H1 (cell line): ENCODE results near the gene MEIOSIN. TPM values are rescaled to one million over a fixed set of nuclear protein-coding genes. Genes with fewer than 3 reads are reported as not detected.

Source experiments
- CTCF ChIA-PET: fragments of 300-600 bp; sonication (Branson Sonifier 250); formaldehyde crosslinking; loops from one replicate; lab custom pipeline; 2021; ENCODE audit not compliant: partially characterized antibody; lab: Charles Lee
- POLR2A ChIA-PET: fragments of 300-600 bp; sonication (Branson Sonifier 250); formaldehyde crosslinking; loops from one replicate; lab custom pipeline; 2021; ENCODE audit warnings: inconsistent platforms; ENCODE audit not compliant: partially characterized antibody; lab: Charles Lee
- DNase-seq, 2 experiments: peaks; one replicate each; pipeline versions ENCODE4 v3.0.0 to v3.0.0-alpha.2; 2010 to 2022; ENCODE audit warnings: low spot score in 2 of 2, low read depth in 1 of 2, mixed read lengths in 1 of 2
- FAIRE-seq: peaks from 2 replicates; lab custom pipeline; 2011; peaks lifted over from hg19 to GRCh38; lab: Jason Lieb, UNC
- H2AFZ ChIP-seq: 2 replicates; pipeline ENCODE4 v1.8.1; 2012; ENCODE audit warnings: low read length, inconsistent platforms
- H2AK5ac ChIP-seq: 2 replicates; pipeline ENCODE4 v1.6.1; 2013; ENCODE audit warnings: low read depth, low read length
- H2BK120ac ChIP-seq: replicated peaks from 2 replicates; pipeline ENCODE3; 2013; ENCODE audit warnings: low read depth, low read length, inconsistent platforms
- H2BK12ac ChIP-seq: 2 replicates; pipeline ENCODE4 v1.6.1; 2013; ENCODE audit warnings: low read depth, low read length
- H2BK15ac ChIP-seq: 2 replicates; pipeline ENCODE4 v1.6.1; 2013; ENCODE audit warnings: low read length
- H2BK20ac ChIP-seq: 2 replicates; pipeline ENCODE4 v1.6.1; 2013; ENCODE audit warnings: low read length
- H2BK5ac ChIP-seq: 2 replicates; pipeline ENCODE4 v1.6.1; 2013; ENCODE audit warnings: low read depth, low read length
- H3K14ac ChIP-seq: 2 replicates; pipeline ENCODE4 v1.6.1; 2013; ENCODE audit warnings: inconsistent platforms; ENCODE audit not compliant: insufficient read length
- H3K18ac ChIP-seq: 2 replicates; pipeline ENCODE4 v1.6.1; 2013; ENCODE audit warnings: low read length; ENCODE audit errors: extremely low read depth
- H3K23ac ChIP-seq: 2 replicates; pipeline ENCODE4 v1.6.1; 2013; ENCODE audit warnings: inconsistent platforms; ENCODE audit not compliant: insufficient read length
- H3K23me2 ChIP-seq: 2 replicates; pipeline ENCODE4 v1.6.1; 2013; ENCODE audit warnings: low read depth, low read length
- H3K27ac ChIP-seq: 2 replicates; pipeline ENCODE4 v1.6.1; 2011; ENCODE audit warnings: low read depth, low read length, inconsistent platforms
- H3K27me3 ChIP-seq, 4 experiments: replicated peaks in 1 of 4; 1 replicate in 1 of 4; 2 replicates in 3 of 4; pipeline versions ENCODE4 v1.6.1 to v1.8.1; 2011 to 2013; ENCODE audit warnings: low read length in 3 of 4, mild to moderate bottlenecking in 3 of 4, inconsistent platforms in 2 of 4, mixed read lengths in 2 of 4, moderate library complexity in 1 of 4; ENCODE audit not compliant: control insufficient read depth in 3 of 4, insufficient read depth in 3 of 4; ENCODE audit errors: extremely low read depth in 1 of 4
- H3K36me3 ChIP-seq, 4 experiments: 2 replicates each; pipeline versions ENCODE4 v1.6.1 to v1.8.1; 2011 to 2013; ENCODE audit warnings: mild to moderate bottlenecking in 4 of 4, low read length in 3 of 4, moderate library complexity in 2 of 4, control low read depth in 1 of 4, inconsistent platforms in 1 of 4; ENCODE audit not compliant: insufficient read depth in 4 of 4, control insufficient read depth in 2 of 4
- H3K4ac ChIP-seq: replicated peaks from 2 replicates; pipeline ENCODE3; 2013; ENCODE audit warnings: low read length, low read depth, mixed read lengths, inconsistent platforms; ENCODE audit not compliant: insufficient read length
- H3K4me1 ChIP-seq, 4 experiments: replicated peaks in 1 of 4; 1 replicate in 1 of 4; 2 replicates in 3 of 4; pipeline versions ENCODE4 v1.6.1 to v1.8.1; 2011 to 2013; ENCODE audit warnings: low read length in 3 of 4, inconsistent platforms in 2 of 4, mixed read lengths in 1 of 4; ENCODE audit not compliant: insufficient read depth in 4 of 4, control insufficient read depth in 3 of 4
- H3K4me2 ChIP-seq, 2 experiments: 2 replicates each; pipeline versions ENCODE4 v1.6.1 to v1.8.1; 2011 to 2013; ENCODE audit warnings: low read depth in 2 of 2, low read length in 2 of 2, control low read depth in 1 of 2, inconsistent platforms in 1 of 2, mild to moderate bottlenecking in 1 of 2; ENCODE audit not compliant: insufficient read depth in 1 of 2
- H3K4me3 ChIP-seq, 4 experiments: fragments of 200-600, 300-600 bp in 1 of 4; sonication (generic), shearing (Covaris generic), sonication (Bioruptor Twin) in 1 of 4; 2 replicates each; pipeline versions ENCODE4 v1.5.1 to v1.8.1; 2011 to 2016; ENCODE audit warnings: low read length in 4 of 4, low read depth in 3 of 4, control low read depth in 2 of 4, inconsistent platforms in 2 of 4, mild to moderate bottlenecking in 2 of 4, mixed read lengths in 1 of 4, moderate library complexity in 1 of 4; ENCODE audit not compliant: insufficient read depth in 2 of 4; ENCODE audit errors: extremely low read depth in 1 of 4
- H3K56ac ChIP-seq: replicated peaks from 2 replicates; pipeline ENCODE3; 2013; ENCODE audit warnings: low read depth, mild to moderate bottlenecking, mixed read lengths, low read length, inconsistent platforms; ENCODE audit not compliant: insufficient read length
- H3K79me1 ChIP-seq: 2 replicates; pipeline ENCODE4 v1.6.1; 2013; ENCODE audit warnings: low read depth, low read length, control low read depth
- H3K79me2 ChIP-seq, 2 experiments: 2 replicates each; pipeline versions ENCODE4 v1.6.1 to v1.8.1; 2012 to 2013; ENCODE audit warnings: low read length in 2 of 2, mild to moderate bottlenecking in 2 of 2, inconsistent platforms in 1 of 2; ENCODE audit not compliant: insufficient read depth in 2 of 2, control insufficient read depth in 1 of 2
- H3K9ac ChIP-seq, 4 experiments: replicated peaks in 1 of 4; 1 replicate in 1 of 4; 2 replicates in 3 of 4; pipeline versions ENCODE4 v1.6.1 to v1.8.1; 2011 to 2013; ENCODE audit warnings: low read depth in 3 of 4, low read length in 3 of 4, control low read depth in 2 of 4, mild to moderate bottlenecking in 2 of 4, moderate library complexity in 2 of 4, inconsistent platforms in 1 of 4; ENCODE audit errors: extremely low read depth in 1 of 4
- H3K9me3 ChIP-seq, 2 experiments: 2 replicates each; pipeline versions ENCODE4 v1.6.1 to v1.8.1; 2012 to 2013; ENCODE audit warnings: mild to moderate bottlenecking in 2 of 2, moderate library complexity in 2 of 2, control low read depth in 1 of 2, inconsistent platforms in 1 of 2, low read depth in 1 of 2, low read length in 1 of 2, mixed read lengths in 1 of 2; ENCODE audit not compliant: insufficient read depth in 2 of 2
- H4K20me1 ChIP-seq, 2 experiments: replicated peaks in 1 of 2; 2 replicates each; pipeline versions ENCODE3 to v1.8.1; 2011 to 2013; ENCODE audit warnings: inconsistent platforms in 2 of 2, low read length in 2 of 2, mild to moderate bottlenecking in 1 of 2; ENCODE audit not compliant: insufficient read depth in 2 of 2, control insufficient read depth in 1 of 2
- H4K5ac ChIP-seq: 2 replicates; pipeline ENCODE4 v1.6.1; 2013; ENCODE audit warnings: low read length, low read depth, mixed read lengths, inconsistent platforms; ENCODE audit not compliant: insufficient read length
- H4K8ac ChIP-seq: 2 replicates; pipeline ENCODE4 v1.8.0; 2013; ENCODE audit warnings: mild to moderate bottlenecking, moderate library complexity, low read length, inconsistent platforms; ENCODE audit not compliant: insufficient read depth; ENCODE audit errors: extremely low read depth
- H4K91ac ChIP-seq: replicated peaks from 2 replicates; pipeline ENCODE3; 2013; ENCODE audit warnings: low read length, mixed read lengths, inconsistent platforms; ENCODE audit not compliant: insufficient read length
- BRCA1 ChIP-seq: IDR thresholded peaks from 2 replicates; pipeline ENCODE4 v1.6.1; 2012; ENCODE audit warnings: low read depth, low read length, improper control_type of control experiment
- CHD1 ChIP-seq: IDR thresholded peaks from 2 replicates; pipeline ENCODE4 v1.6.1; 2012; ENCODE audit warnings: low read depth, low read length, improper control_type of control experiment
- EZH2 ChIP-seq: fragments of 200-600 bp; sonication (generic); IDR thresholded peaks from 2 replicates; pipeline ENCODE4 v1.7.1; 2012; ENCODE audit warnings: low read depth, mild to moderate bottlenecking, moderate library complexity, low read length, inconsistent platforms; ENCODE audit not compliant: severe bottlenecking
- FOSL1 ChIP-seq: IDR thresholded peaks from 2 replicates; pipeline ENCODE4 v1.6.1; 2011; ENCODE audit warnings: mild to moderate bottlenecking, low read depth, low read length, moderate library complexity; ENCODE audit not compliant: insufficient read depth
- GTF2F1 ChIP-seq: IDR thresholded peaks from 2 replicates; pipeline ENCODE4 v1.6.1; 2012; ENCODE audit warnings: low read depth, low read length, improper control_type of control experiment, borderline replicate concordance
- JUND ChIP-seq: IDR thresholded peaks from 2 replicates; pipeline ENCODE4 v1.6.1; 2011; ENCODE audit warnings: mild to moderate bottlenecking, improper control_type of control experiment, low read length
- NANOG ChIP-seq: IDR thresholded peaks from 2 replicates; pipeline ENCODE4 v1.6.1; 2011; ENCODE audit warnings: low read length, low read depth, mild to moderate bottlenecking, inconsistent platforms; ENCODE audit not compliant: insufficient read depth, poor library complexity, severe bottlenecking
- RNF2 ChIP-seq: fragments of 200-900, 300-1000 bp; sonication (generic); IDR thresholded peaks from 2 replicates; pipeline ENCODE4 v1.7.1; 2016; ENCODE audit warnings: borderline replicate concordance, low read depth, mild to moderate bottlenecking, antibody characterized with exemption, low read length; ENCODE audit not compliant: poor library complexity, severe bottlenecking; ENCODE audit errors: missing control alignments
- SIRT6 ChIP-seq: IDR thresholded peaks from one replicate; pipeline ENCODE4 v1.7.1; 2012; ENCODE audit warnings: low read length, inconsistent platforms
- SP1 ChIP-seq: IDR thresholded peaks from 2 replicates; pipeline ENCODE4 v1.6.1; 2011; ENCODE audit warnings: low read depth, low read length
- SUZ12 ChIP-seq: fragments of 200-600 bp; sonication (generic); IDR thresholded peaks from 2 replicates; pipeline ENCODE4 v1.6.1; 2012; ENCODE audit warnings: mild to moderate bottlenecking, inconsistent platforms, low read length, moderate library complexity, mixed read lengths
- TAF1 ChIP-seq: IDR thresholded peaks from 2 replicates; pipeline ENCODE4 v1.6.1; 2011; ENCODE audit warnings: mild to moderate bottlenecking, low read depth, low read length
- TEAD4 ChIP-seq: IDR thresholded peaks from 2 replicates; pipeline ENCODE4 v1.6.1; 2012; ENCODE audit warnings: low read depth, low read length, inconsistent platforms, mixed read lengths
- WGBS, 2 experiments: shearing (Covaris generic) in 1 of 2; methylation state at CpG; one replicate each; pipeline versions ENCODE4 v1.1.6 to v1.1.7; 2013 to 2015; ENCODE audit warnings: low lambda C conversion rate in 2 of 2, mixed read lengths in 2 of 2, inconsistent platforms in 1 of 2, low coverage in 1 of 2, missing lambda C conversion rate in 1 of 2; ENCODE audit not compliant: insufficient replicate concordance in 2 of 2, insufficient coverage in 1 of 2, insufficient read length in 1 of 2; ENCODE audit errors: extremely low coverage in 1 of 2, missing lambda C conversion rate in 1 of 2; 5-methylcytosine and 5-hydroxymethylcytosine counted together
- polyA plus RNA-seq, 7 experiments: library from polyadenylated mRNA; depleted of rRNA in 3 of 7; stranded (reverse) in 5 of 7; unstranded in 2 of 7; fragments of >200 nt in 5 of 7; fragments of 200-250 nt in 2 of 7; gene quantifications; 1 replicate in 5 of 7; 2 replicates in 1 of 7; 4 replicates in 1 of 7; pipeline versions ENCODE4 v1.2.1 to v1.2.3, GENCODE V29; 2011 to 2013; ENCODE audit warnings: missing spikeins in 2 of 7, mixed read lengths in 2 of 7
- total RNA-seq: library from RNA; stranded (reverse); fragmentation: NEBNext Ultra II Directional; extraction: Animal tissue kit (Norgen Biotek cat#: 25700); gene quantifications from 2 replicates; pipeline ENCODE4 v1.2.1, GENCODE V29; 2021

The MEIOSIN gene
- total and polyA plus RNA-seq, 2 of the 8 experiments (the other 6 are each of a cell fraction or from before 2014, with no cell fraction given) = 0.11 TPM; not detected in 1

GRCh38 chr19:45793178-45793564 is 59.9 kb downstream of the MEIOSIN start:
- H4K91ac ChIP-seq = no peak overlapping the region
- no peak overlapping the region for H3K4ac ChIP-seq
- 0 out of 2 replicates have a peak overlapping the region, but pooled peaks have one; percentile 31 for H2BK12ac ChIP-seq
- ChIA-PET CTCF (interaction anchor here (0.6 to 2.1 kb wide), 8 partner anchors 8 to 150 kb away, joined by 3 to 7 read pairs (median 4); partner anchors contain the start of gene SIX5), POLR2A (interaction anchor here (0.6 to 4.3 kb wide), 14 partner anchors 11 to 475 kb away, joined by 3 to 39 read pairs (median 4); partner anchors contain the start of genes DMPK, FOXA3, QPCTL and RSPH6A)
- H4K20me1 ChIP-seq = peaks cover 0 to 7% of the 10 kb centered on the region in 2 experiments
- H3K4me1 ChIP-seq = peaks cover 0 to 6% (median 4%) of the 10 kb centered on the region in 4 experiments; a peak in 3 of 7 replicates
- no peak overlapping the region for H2AK5ac ChIP-seq
- no peak overlapping the region for H4K5ac ChIP-seq
- no peak overlapping the region for H2AFZ ChIP-seq
- H3K79me2 ChIP-seq = peaks cover 0 to 12% of the 10 kb centered on the region in 2 experiments; a peak in 2 of 4 replicates
- H3K4me3 ChIP-seq = peak overlapping the region in 1 of 4 experiments; percentile 22; a peak in 1 of 8 replicates
- no peak overlapping the region for H3K56ac ChIP-seq
- H2BK5ac ChIP-seq = no peak overlapping the region
- H3K27me3 ChIP-seq = no peaks in the 10 kb centered on the region
- H3K4me2 ChIP-seq = peak overlapping the region; percentile 35 to 57
- no peak overlapping the region for H2BK120ac ChIP-seq
- FAIRE-seq = no peak
- H2BK15ac ChIP-seq = no peak overlapping the region
- DNase-seq = no peak
- peaks cover 0 to 14% (median 10%) of the 10 kb centered on the region in 4 experiments; a peak in 6 of 8 replicates for H3K36me3 ChIP-seq
- H3K23ac ChIP-seq = no peak overlapping the region
- 54% methylated on average over 3 of the region's 3 CpGs; no CpG with 5 or more reads in 1 of the 2 experiments for WGBS, 2 experiments
- H2BK20ac ChIP-seq = no peak overlapping the region
- peaks cover 4% of the 10 kb centered on the region; the same call in 1 of the 2 replicates for H3K23me2 ChIP-seq
- H3K18ac ChIP-seq = no peak overlapping the region
- H4K8ac ChIP-seq = no peak overlapping the region
- H3K9ac ChIP-seq = peak overlapping the region in 2 of 4 experiments; percentile 44 to 48; a peak in 2 of 7 replicates
- H3K9me3 ChIP-seq = no peaks in the 10 kb centered on the region
- no peak overlapping the region for H3K14ac ChIP-seq
- H3K27ac ChIP-seq = no peak overlapping the region
- H3K79me1 ChIP-seq = peaks cover 10% of the 10 kb centered on the region
- TF ChIP-seq SUZ12 (no peak), CHD1 (no peak), RNF2 (no peak), GTF2F1 (no peak), EZH2 (no peak), TAF1 (no peak), FOSL1 (no peak), NANOG (no peak), SIRT6 (no peak), BRCA1 (no peak), SP1 (no peak), TEAD4 (no peak), JUND (no peak)
